C4-2B (cell line): Measurements from ENCODE around the gene MYO1D.

Experiments used
- ZFX ChIP-seq: fragments of 450-650 bp; IDR thresholded peaks from 2 replicates; pipeline ENCODE4 v1.6.1; 2017
- TF ChIP-seq, protein P1 (sequence below): fragments of 450-650 bp; conservative IDR thresholded peaks from 2 replicates; pipeline ENCODE4 v1.5.1; 2017; ENCODE audit warnings: mild to moderate bottlenecking

DNA sequence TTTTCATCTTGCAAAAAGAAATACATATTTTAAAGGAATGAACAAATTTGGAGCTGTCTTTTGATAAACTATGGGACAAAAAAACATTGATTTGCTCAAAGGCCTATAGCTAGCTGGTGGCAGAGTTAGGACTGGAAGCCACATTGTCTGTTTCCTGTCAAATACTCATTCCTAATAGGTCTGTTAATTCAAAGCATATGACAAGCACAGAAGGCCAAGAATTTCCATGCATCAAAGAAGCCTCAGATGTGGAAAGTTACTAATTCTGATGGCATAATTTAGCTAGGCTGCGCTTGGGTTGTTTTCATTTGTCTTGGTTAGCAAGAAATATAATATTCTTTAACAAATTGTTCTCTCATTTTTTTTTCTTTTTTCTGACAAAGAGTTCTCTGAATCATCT is 292.1 kb downstream of the MYO1D start:
- TF ChIP-seq, protein P1, sequence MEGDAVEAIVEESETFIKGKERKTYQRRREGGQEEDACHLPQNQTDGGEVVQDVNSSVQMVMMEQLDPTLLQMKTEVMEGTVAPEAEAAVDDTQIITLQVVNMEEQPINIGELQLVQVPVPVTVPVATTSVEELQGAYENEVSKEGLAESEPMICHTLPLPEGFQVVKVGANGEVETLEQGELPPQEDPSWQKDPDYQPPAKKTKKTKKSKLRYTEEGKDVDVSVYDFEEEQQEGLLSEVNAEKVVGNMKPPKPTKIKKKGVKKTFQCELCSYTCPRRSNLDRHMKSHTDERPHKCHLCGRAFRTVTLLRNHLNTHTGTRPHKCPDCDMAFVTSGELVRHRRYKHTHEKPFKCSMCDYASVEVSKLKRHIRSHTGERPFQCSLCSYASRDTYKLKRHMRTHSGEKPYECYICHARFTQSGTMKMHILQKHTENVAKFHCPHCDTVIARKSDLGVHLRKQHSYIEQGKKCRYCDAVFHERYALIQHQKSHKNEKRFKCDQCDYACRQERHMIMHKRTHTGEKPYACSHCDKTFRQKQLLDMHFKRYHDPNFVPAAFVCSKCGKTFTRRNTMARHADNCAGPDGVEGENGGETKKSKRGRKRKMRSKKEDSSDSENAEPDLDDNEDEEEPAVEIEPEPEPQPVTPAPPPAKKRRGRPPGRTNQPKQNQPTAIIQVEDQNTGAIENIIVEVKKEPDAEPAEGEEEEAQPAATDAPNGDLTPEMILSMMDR = no peak
- TF ChIP-seq ZFX = no peak
